HL-60/S4 (cell line): ENCODE measurements around the gene OXCT1.
"Not testable (repeated sequence)": the region's sequence is repeated elsewhere in the genome, so short reads cannot be mapped to it uniquely, and the experiment has no call there.

ENCODE experiments used
- in situ Hi-C: fragments of 300-500 bp; cut with MboI; formaldehyde crosslinking; loops from 2 replicates; pipeline ENCODE4 v1.14.3; 2022; ENCODE audit warnings: low sequenced_read_pairs

OXCT1 gene

DNA sequence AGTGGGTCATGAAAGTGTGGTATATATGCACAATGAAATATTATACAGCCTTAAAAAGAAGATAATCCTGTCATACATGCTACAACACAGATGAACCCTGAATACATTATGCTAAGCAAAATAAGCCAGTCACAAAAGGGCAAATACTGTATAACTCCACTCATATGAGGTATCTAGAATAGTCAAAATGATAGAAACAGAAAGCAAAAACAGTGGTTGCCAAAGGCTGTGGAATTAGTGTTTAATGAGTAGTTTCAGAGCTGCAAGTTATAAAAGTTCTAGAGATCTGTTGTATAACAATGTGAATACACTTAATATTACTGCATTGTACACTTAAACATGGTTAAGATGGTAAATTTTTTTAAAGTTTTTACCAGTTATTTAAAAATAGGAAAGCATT is 135.0 kb downstream of the OXCT1 start:
- in situ Hi-C loops: no loop called here

DNA sequence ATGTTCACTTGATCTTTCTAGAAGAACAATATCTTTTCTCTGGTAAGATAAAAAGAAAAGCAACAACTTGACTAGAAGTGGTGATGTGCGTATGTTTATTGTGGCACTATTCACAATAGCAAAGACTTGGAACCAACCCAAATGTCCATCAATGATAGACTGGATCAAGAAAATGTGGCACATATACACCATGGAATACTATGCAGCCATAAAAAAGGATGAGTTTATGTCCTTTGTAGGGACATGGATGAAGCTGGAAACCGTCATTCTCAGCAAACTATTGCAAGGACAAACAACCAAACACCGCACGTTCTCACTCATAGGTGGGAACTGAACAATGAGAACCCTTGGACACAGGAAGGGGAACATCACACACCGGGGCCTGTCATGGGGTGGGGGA is 140.8 kb downstream of the OXCT1 start:
- in situ Hi-C loops: not testable (repeated sequence)

DNA sequence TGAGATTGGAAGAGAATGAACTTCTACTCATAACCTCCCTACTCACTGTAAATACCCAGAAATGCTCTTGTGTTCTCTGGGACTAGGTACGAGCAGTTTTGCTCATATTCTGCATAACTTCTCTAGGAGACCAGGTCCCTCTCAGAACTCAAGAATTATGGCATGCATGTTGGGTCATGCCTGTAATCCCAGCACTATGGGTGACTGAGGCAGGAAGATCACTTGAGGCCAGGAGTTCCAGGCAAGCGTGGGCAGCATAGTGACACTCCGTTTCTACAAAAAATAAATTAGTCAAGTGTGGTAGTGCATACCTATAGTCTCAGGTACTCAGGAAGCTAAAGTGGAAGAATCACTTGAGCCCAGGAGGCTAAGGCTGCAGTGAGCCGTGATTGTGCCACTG is 141.9 kb downstream of the OXCT1 start:
- in situ Hi-C loops: no loop called here

DNA sequence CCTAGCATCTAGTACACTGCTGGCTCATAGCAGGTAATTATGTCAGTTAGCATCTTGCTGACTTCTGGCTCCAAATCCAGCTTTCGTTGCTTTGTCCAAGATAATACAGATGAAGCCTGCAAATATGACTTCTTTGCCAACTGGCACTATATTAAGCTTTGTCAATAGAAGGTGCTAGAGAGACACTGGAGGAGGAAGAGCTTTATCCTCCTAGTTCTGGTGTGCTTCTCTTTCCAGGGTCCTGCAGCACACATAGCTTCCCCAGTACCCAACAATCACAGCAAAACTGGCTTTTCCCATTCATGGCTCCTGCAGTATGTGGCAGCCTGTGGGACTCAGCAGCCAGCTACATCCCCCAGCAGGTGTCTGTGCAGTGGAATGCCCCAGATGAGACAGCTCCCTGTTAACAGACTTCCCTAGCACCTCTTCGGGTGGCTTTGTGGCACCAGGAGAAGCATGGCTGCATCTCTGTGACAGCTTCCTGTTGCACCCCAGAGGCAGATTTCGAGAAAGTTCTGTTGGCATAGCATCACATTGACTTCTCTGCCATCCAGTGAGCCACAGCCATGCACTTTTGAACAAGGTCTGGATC is 147.8 kb downstream of the OXCT1 start:
- in situ Hi-C loops: no loop called here

DNA sequence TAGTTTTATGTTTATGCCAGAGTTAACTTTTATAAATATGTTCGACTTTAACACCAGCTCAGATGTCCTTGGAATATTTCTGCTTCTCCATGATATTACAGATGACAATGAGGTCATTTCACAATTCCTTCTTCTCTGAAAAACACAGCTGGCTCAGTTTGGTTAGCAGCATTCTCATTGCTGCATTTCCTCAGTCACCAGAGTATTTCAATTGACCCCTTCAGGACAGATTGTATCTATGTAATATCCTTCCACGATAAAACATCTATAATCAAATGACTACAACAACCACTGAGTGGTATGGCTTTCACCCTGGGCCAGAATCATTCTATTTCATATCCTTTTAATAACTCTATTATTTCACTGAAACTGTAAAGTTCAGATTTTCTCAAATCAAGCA is 148.7 kb downstream of the OXCT1 start:
- in situ Hi-C loops: no loop called here

DNA sequence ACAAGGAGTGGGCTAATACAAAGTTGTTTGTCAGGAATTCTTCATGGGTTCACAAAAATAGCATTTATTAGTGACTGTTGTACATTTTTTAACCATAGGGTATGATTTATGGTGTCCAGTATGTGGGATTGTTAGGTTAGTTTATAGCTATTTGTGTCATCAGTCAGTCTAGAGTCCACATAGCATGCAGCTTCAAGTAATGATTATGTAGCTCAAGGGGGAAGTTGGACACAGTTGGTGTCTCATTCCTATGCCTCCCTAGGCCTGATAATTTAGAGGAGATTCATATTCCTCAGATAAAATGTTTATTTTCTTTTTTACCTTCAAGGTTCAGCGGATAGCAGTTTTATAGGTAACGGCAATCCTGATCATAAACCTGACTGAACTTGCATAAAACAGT is 153.8 kb downstream of the OXCT1 start:
- in situ Hi-C loops: no loop called here

GRCh38 chr5:41714446-41714845 is 155.8 kb downstream of the OXCT1 start:
- in situ Hi-C loops: not testable (repeated sequence)

DNA sequence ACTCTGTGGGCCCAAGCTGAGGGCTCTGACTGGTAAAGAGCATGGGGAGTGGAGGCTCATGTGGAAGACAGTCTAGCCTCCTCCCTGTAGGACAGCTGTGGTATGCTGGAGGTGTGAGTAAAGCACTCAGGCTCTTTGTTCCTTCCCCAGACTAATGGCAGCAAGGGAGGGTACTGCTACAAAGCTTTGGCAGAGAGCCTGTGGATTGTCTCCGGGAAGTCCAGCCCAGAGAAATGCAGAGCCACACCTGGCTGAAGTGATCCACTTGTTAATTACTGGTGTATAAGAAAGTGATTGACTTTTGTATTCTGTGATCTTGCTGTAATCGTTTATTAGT is 161.7 kb downstream of the OXCT1 start:
- in situ Hi-C loops: no loop called here

- in situ Hi-C loops: no loop called here
Observed at GRCh38 chr5:41707853-41708603, 162.2 kb downstream of the OXCT1 start.

DNA sequence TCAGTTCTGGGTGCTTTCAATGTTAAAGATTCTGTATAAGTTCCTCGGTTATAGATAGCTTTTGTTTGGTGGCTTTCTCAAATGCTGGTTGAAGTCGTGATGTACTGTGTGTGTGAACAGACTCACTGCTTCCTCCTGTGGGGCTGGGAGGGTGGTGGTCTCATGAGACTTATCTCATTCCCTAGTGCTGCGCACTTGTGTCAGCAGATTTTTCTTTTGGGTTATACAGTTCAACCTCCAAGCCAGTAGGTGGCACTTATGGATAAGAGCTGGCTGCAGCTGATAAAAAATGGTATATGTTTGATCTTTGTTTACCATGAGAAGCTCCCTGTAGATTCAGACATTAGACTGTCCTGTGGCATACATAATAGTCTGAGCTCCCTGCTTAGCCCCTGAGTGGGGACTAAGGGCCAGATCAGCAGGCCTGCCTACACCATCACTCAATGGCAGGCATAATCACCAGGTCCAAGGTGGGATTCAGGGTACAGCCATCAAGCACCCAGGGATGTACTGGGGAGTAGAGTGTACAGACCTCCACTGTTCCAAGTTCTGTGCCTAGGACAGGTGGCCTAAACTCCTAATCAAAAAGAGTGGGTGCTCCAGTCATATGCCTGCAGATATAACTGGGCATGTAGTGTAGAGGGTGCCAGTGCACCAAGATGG is 174.2 kb downstream of the OXCT1 start:
- in situ Hi-C loops: no loop called here

DNA sequence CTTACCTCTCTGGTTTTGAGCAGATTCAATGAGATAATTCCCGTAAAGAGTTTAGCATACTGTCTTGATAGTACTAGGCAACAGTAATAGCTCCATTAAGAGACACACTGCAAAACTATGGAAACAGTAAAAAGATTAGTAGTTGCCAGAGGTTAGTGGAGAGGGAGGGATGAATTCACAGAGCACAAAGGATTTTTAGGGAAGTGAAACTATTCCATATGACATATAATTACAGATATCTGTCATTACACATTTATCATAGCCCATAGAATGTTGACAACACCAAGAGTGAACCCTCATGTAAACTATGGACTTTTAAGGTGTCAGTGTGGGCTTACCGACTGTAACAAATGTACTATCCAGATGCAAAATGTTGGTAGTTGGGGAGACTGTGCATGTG is 183.5 kb downstream of the OXCT1 start:
- in situ Hi-C loops: no loop called here

- in situ Hi-C loops: no loop called here
Observed at GRCh38 chr5:41686191-41686590, 184.0 kb downstream of the OXCT1 start.

DNA sequence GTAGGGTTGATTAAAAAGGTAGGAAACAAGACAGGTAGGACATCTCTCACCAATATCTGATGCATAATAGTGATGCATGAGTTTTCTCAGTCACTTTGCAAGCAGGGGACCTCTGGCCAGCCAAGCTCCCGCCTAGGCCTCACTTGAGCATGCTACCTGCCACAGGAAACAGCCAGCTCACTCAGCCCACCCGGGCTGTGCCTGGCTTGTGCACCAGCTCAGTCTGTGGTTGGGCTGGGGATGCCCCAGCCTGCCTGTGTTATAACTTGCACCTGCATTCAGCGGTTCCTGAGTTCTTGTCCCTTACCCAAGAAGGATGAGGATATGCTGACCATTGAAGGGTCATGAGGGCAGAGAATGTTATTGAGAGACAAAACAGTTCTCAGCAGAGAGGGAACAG is 187.0 kb downstream of the OXCT1 start:
- in situ Hi-C loops: no loop called here

- in situ Hi-C loops: no loop called here
Observed at GRCh38 chr5:41682641-41683040, 187.6 kb downstream of the OXCT1 start.

DNA sequence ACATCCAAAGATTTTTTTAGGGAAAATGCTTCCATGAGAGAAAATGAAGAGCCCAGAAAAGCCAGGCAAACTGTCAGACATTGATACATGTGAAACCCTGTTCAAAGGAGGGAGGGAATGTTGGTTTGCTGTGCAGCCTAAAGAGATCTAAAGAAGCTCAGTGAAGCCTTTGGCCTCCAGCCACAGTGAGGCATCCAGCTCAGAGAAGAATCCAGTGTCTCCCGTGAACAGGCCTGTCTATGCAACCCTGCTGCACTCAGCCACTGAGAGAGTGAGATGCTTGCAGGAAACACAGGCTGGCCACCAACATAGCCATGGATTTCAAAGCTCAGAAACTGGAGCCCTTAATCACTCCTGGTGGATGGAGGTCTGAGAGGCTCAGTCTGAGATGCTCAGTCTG is 188.4 kb downstream of the OXCT1 start:
- in situ Hi-C loops: no loop called here
